Kidney epithelial cell (primary cell): ENCODE measurements around the gene PGAP3. TPM values are rescaled to one million over a fixed set of nuclear protein-coding genes. Genes with fewer than 3 reads are reported as not detected.

Experiments used
- DNase-seq: peaks from one replicate; pipeline ENCODE4 v3.0.0-alpha.2; 2010; ENCODE audit warnings: low read depth
- H3K27me3 ChIP-seq: 2 replicates; pipeline ENCODE4 v1.6.0; 2011; ENCODE audit warnings: low read length; ENCODE audit not compliant: control insufficient read depth, insufficient read depth
- H3K36me3 ChIP-seq: 2 replicates; pipeline ENCODE4 v1.5.1; 2011; ENCODE audit warnings: low read length; ENCODE audit not compliant: control insufficient read depth, insufficient read depth
- H3K4me3 ChIP-seq: 2 replicates; pipeline ENCODE4 v1.5.1; 2011; ENCODE audit warnings: low read depth, mild to moderate bottlenecking, control low read depth, low read length
- total RNA-seq: library from RNA; depleted of rRNA; stranded (reverse); fragments of >200 nt; gene quantifications from 2 replicates; pipeline ENCODE4 v1.2.3, GENCODE V29; 2015
- TF ChIP-seq, protein P1 (sequence below): IDR thresholded peaks from 2 replicates; pipeline ENCODE4 v1.5.1; 2011; ENCODE audit warnings: mild to moderate bottlenecking, moderate library complexity, low read length, control low read depth, inconsistent platforms; ENCODE audit not compliant: insufficient read depth, poor library complexity, severe bottlenecking

Gene PGAP3
- total RNA-seq, 1 donor from 2014 or later = 12.5 TPM

DNA sequence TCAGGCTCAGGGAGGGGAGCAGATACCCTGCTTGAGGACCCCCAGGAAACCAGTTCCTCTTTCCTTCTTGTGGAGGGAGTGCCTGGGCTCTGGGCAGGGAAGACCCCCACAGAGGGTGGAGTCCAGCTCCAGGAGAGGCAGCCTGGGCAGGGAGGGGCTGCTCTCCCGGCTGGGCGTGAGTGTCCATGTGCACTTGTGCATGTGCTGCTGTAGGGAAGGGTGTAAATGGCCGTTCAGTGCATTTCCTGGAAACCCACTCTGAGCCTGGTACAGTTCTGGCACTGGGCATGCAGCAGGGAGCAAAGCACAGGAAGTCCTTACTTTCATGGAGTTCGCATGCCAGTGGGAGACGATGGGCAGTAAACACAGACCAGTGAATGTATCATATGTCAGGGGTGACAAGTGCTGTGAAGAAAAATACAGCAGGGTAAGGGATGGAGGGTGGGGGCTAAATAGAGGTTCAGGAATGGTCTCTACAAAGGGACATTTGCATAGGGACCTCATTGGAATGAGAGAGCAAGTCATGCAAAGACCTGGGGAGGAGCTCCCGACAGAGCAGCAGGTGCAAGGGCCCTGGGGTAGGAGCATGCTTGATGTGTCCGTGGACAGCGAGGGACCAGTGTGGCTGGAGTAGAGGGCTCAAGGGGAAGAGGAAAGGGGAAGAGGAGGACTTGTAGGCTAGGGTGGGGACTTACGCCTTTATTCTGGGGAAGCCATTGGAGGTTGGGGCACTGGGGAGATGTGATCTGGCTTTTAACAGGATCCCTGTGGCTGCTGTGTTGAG, 45.4 kb downstream of the PGAP3 start:
- TF ChIP-seq, protein P1, sequence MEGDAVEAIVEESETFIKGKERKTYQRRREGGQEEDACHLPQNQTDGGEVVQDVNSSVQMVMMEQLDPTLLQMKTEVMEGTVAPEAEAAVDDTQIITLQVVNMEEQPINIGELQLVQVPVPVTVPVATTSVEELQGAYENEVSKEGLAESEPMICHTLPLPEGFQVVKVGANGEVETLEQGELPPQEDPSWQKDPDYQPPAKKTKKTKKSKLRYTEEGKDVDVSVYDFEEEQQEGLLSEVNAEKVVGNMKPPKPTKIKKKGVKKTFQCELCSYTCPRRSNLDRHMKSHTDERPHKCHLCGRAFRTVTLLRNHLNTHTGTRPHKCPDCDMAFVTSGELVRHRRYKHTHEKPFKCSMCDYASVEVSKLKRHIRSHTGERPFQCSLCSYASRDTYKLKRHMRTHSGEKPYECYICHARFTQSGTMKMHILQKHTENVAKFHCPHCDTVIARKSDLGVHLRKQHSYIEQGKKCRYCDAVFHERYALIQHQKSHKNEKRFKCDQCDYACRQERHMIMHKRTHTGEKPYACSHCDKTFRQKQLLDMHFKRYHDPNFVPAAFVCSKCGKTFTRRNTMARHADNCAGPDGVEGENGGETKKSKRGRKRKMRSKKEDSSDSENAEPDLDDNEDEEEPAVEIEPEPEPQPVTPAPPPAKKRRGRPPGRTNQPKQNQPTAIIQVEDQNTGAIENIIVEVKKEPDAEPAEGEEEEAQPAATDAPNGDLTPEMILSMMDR = no peak
- no peaks in the 10 kb centered on the region for H3K27me3 ChIP-seq
- no peak for DNase-seq
- H3K4me3 ChIP-seq = no peak overlapping the region
- no peaks in the 10 kb centered on the region for H3K36me3 ChIP-seq

DNA sequence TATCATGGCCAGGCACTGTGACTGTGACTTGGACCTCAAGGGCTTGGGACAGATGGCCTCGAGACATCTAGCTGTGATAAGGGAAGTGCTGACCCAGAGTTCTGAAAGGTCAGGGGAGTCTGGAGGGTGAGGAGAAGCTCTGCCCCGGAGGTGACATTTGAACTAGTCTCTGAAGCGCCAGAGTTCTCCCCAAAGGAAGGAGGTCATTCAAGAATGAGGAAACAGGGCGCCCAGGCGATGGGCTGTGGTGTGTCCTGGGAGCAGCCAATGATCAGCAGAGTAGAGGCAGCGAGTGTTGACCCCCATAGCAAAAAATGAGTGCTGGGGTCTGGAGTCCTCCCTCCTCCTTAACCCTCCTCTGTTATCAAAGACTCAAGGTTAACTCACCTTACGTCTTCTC, 46.0 kb downstream of the PGAP3 start:
- TF ChIP-seq, protein P1 = no peak
- Histone ChIP-seq H3K27me3 (no peaks in the 10 kb centered on the region), H3K36me3 (no peaks in the 10 kb centered on the region), H3K4me3 (no peak overlapping the region)
- no peak for DNase-seq

DNA sequence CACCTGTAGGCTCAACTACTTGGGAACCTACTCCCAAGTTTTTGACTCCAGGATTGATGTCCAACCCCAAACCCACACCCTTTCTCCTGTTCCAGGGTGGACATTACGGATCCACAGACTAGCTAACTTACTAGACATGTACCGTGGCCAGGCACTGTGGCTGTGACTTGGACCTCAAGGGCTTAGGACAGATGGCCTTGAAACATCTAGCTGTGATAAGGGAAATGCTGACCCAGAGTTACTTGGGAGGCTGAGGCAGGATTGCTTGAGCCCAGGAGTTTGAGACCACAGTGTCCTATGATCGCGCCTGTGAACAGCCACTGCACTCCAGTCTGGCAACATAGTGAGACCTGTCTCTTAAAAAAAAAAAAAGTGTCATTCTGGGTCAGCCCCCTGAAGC, 46.8 kb downstream of the PGAP3 start:
- no peaks in the 10 kb centered on the region for H3K36me3 ChIP-seq
- TF ChIP-seq, protein P1 = no peak
- H3K4me3 ChIP-seq = no peak overlapping the region
- no peak for DNase-seq
- no peaks in the 10 kb centered on the region for H3K27me3 ChIP-seq

DNA sequence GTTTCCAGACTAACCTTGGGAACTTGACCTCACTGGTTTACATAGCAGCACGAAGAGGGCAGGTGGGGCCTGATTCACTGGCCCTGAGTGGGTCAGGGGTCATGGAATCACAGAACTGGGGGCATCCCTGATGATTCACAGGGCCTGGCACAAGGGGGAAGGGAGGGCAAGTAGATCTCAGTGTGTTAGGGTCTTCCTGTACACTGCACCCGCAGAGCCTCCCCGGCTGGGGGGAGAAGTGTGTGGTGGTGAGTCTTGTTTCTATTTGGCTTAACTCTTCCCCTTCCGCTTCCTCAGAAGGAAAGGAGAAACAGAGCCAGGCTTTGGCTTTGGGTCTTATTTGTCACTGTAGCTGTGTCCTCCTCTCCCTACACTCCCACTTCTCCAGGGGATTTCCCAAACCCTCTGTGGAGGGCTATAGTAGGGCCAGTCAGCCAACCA, 47.2 kb downstream of the PGAP3 start:
- no peaks in the 10 kb centered on the region for H3K36me3 ChIP-seq
- no peak overlapping the region for H3K4me3 ChIP-seq
- no peak for DNase-seq
- H3K27me3 ChIP-seq = no peaks in the 10 kb centered on the region
- TF ChIP-seq, protein P1 = no peak

DNA sequence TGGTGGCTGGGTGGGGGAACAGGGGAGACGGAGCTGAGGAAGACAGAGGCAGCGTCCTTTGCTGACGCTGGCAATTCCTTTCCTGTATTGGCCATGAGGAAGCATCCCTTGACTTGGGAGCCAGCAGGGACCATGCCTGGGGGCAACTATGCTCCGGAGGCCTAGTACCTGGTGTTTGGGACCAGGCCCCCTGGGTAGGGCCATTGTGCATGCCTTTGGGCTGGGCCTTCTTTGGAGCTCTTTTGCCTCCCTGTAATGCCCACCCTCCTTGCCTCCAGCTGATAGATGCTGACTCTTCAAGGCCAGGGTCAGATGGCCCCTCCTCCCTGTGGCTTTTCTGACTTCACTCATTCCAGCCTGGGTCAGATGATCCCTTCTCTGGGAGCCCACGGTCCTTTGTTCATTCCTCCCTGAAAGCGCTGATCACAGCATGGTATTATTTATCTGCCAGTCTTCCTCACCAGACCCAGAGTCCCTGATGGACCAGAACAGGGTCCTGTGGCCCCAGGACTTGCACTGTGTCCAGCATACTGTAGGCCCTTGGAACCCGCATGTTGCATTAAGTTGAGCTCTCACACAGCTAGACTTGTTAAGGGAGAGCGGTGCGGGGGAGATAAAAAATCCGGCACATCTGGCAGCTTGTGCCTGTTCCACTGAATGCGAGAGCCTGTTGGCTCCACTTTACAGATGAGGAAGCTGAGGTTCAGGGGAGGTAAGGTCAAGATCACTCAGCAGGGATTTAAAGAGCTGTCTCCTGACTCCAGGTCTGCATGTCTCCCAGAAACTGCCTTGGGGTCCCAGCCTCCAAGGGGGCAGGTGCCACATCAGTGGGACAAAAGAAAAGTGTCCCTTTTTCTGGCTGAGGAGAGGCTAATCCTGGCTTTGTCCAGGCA, 48.0 kb downstream of the PGAP3 start:
- Histone ChIP-seq H3K36me3 (no peaks in the 10 kb centered on the region), H3K4me3 (no peak overlapping the region), H3K27me3 (no peaks in the 10 kb centered on the region)
- TF ChIP-seq, protein P1 = no peak
- DNase-seq = no peak
